OCI-LY7 (cell line): ENCODE results near the gene CFAP210. TPM values are rescaled to one million over a fixed set of nuclear protein-coding genes. Genes with fewer than 3 reads are reported as not detected.

Experiments used
- BruUV-seq: library from RNA; stranded (reverse); fragments of 400-500 nt; replicated peaks from 2 replicates; lab custom pipeline; 2021; lab: Mats Ljungman, UMichigan
- CTCF ChIA-PET: fragments of 300-600 bp; sonication (Branson Sonifier 250); formaldehyde crosslinking; loops from one replicate; lab custom pipeline; 2022; ENCODE audit warnings: antibody characterized with exemption; ENCODE audit not compliant: unreplicated experiment; lab: Charles Lee
- POLR2A ChIA-PET: fragments of 300-600 bp; sonication (Branson Sonifier 250); formaldehyde crosslinking; loops from one replicate; lab custom pipeline; 2022; ENCODE audit warnings: antibody characterized with exemption; lab: Charles Lee
- DNase-seq: peaks from one replicate; pipeline ENCODE4 v3.0.0-alpha.2; 2015; ENCODE audit warnings: low spot score
- H2AFZ ChIP-seq: fragments of 200-600 bp; sonication (generic), shearing (Covaris generic); 2 replicates; pipeline ENCODE4 v1.6.1; 2014; ENCODE audit warnings: mild to moderate bottlenecking, antibody characterized with exemption, low read length, moderate library complexity
- H3K27ac ChIP-seq: fragments of 200-600 bp; sonication (generic); 2 replicates; pipeline ENCODE4 v1.5.1; 2014; ENCODE audit warnings: mixed run types, low read depth, mild to moderate bottlenecking, moderate library complexity, low read length, inconsistent platforms; ENCODE audit not compliant: poor library complexity, severe bottlenecking
- H3K36me3 ChIP-seq: fragments of 200-600 bp; sonication (generic); 2 replicates; pipeline ENCODE4 v1.6.1; 2014; ENCODE audit warnings: mild to moderate bottlenecking, antibody characterized with exemption, low read length, moderate library complexity, mixed read lengths; ENCODE audit not compliant: insufficient read depth
- H3K4me1 ChIP-seq: fragments of 200-600 bp; sonication (generic); 2 replicates; pipeline ENCODE4 v1.5.1; 2014; ENCODE audit warnings: mild to moderate bottlenecking, low read length; ENCODE audit not compliant: insufficient read depth, poor library complexity, severe bottlenecking
- H3K4me2 ChIP-seq: fragments of 200-600 bp; sonication (generic); 2 replicates; pipeline ENCODE4 v1.6.1; 2014; ENCODE audit warnings: mild to moderate bottlenecking, low read length
- H3K4me3 ChIP-seq: fragments of 200-600 bp; sonication (generic); 2 replicates; pipeline ENCODE4 v1.5.1; 2014; ENCODE audit warnings: mild to moderate bottlenecking, low read depth, low read length; ENCODE audit not compliant: poor library complexity, severe bottlenecking
- H3K79me2 ChIP-seq: fragments of 200-600 bp; sonication (generic); 2 replicates; pipeline ENCODE4 v1.6.1; 2016; ENCODE audit warnings: low read depth, mild to moderate bottlenecking, low read length, moderate library complexity, mixed read lengths; ENCODE audit not compliant: insufficient read depth
- H3K9me2 ChIP-seq: fragments of 200-600 bp; sonication (generic); 2 replicates; pipeline ENCODE4 v1.6.1; 2016; ENCODE audit warnings: mild to moderate bottlenecking, low read length, mixed read lengths; ENCODE audit not compliant: insufficient read depth
- H3K9me3 ChIP-seq: fragments of 200-600 bp; sonication (generic); 2 replicates; pipeline ENCODE4 v1.6.1; 2014; ENCODE audit warnings: mild to moderate bottlenecking, mixed run types, low read length, mixed read lengths
- H4K20me1 ChIP-seq: fragments of 200-600 bp; sonication (generic); 2 replicates; pipeline ENCODE4 v1.6.1; 2014; ENCODE audit warnings: mild to moderate bottlenecking, antibody characterized with exemption, low read length, moderate library complexity, mixed read lengths; ENCODE audit not compliant: insufficient read depth
- EZH2phosphoT487 ChIP-seq: fragments of 200-600 bp; sonication (generic); IDR thresholded peaks from 2 replicates; pipeline ENCODE4 v1.6.1; 2018; ENCODE audit warnings: low read depth, borderline replicate concordance, mild to moderate bottlenecking, mixed run types, antibody characterized with exemption, low read length, moderate library complexity, mixed read lengths
- intact Hi-C: fragments of 100-400 bp; cut with micrococcal nuclease; formaldehyde crosslinking; loops from one replicate; pipeline ENCODE4 v1.10.0; 2022; ENCODE audit not compliant: unreplicated experiment
- total RNA-seq, 2 experiments: library from RNA; depleted of rRNA in 1 of 2; stranded (reverse); fragments of >200 nt in 1 of 2; shearing (Covaris generic) in 1 of 2; gene quantifications; 2 replicates each; pipeline ENCODE4 v1.2.3, GENCODE V29; 2014 to 2022
- TF ChIP-seq, protein P1 (sequence below): fragments of 200-600 bp; sonication (generic); conservative IDR thresholded peaks from 2 replicates; pipeline ENCODE4 v1.5.1; 2014; ENCODE audit warnings: mild to moderate bottlenecking, antibody characterized with exemption, low read length, moderate library complexity, mixed read lengths

Gene CFAP210
- total RNA-seq, 2 experiments from 2014 or later = not detected

DNA sequence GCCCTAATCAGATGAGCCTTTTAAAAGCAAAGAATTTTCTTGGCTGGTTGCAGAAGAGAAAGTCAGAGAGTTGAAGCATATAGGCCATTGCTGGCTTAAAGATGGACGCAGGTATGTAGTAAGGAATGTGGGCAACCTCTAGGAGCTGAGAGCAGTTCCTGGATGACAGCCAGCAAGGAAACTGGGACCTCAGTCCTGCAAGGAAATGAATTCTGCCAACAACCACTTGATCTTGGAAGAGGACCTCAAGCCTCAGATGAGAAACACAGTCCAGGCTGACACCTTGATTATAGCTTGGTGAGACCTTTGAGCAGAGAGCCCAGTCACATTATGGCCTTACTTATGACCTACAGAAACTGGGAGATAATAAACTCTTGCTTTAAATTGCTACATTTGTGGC is 15.8 kb upstream of the CFAP210 start:
- Histone ChIP-seq H3K9me3 (peaks cover 12% of the 10 kb centered on the region), H3K9me2 (no peaks in the 10 kb centered on the region), H3K79me2 (no peaks in the 10 kb centered on the region), H4K20me1 (no peaks in the 10 kb centered on the region), H2AFZ (no peak overlapping the region), H3K4me1 (no peaks in the 10 kb centered on the region), H3K27ac (no peak overlapping the region), H3K4me3 (no peak overlapping the region), H3K36me3 (no peaks in the 10 kb centered on the region), H3K4me2 (no peak overlapping the region)
- intact Hi-C loops = no loop called here
- no TSS peak for BruUV-seq
- DNase-seq = no peak
- TF ChIP-seq, protein P1, sequence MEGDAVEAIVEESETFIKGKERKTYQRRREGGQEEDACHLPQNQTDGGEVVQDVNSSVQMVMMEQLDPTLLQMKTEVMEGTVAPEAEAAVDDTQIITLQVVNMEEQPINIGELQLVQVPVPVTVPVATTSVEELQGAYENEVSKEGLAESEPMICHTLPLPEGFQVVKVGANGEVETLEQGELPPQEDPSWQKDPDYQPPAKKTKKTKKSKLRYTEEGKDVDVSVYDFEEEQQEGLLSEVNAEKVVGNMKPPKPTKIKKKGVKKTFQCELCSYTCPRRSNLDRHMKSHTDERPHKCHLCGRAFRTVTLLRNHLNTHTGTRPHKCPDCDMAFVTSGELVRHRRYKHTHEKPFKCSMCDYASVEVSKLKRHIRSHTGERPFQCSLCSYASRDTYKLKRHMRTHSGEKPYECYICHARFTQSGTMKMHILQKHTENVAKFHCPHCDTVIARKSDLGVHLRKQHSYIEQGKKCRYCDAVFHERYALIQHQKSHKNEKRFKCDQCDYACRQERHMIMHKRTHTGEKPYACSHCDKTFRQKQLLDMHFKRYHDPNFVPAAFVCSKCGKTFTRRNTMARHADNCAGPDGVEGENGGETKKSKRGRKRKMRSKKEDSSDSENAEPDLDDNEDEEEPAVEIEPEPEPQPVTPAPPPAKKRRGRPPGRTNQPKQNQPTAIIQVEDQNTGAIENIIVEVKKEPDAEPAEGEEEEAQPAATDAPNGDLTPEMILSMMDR = no peak
- no peak for TF ChIP-seq EZH2phosphoT487
- ChIA-PET POLR2A (interaction anchor here (0.5 to 0.6 kb wide), 2 partner anchors 10 to 54 kb away, joined by 3 to 4 read pairs; no protein-coding TSS in a partner anchor), CTCF (no interaction called here)

DNA sequence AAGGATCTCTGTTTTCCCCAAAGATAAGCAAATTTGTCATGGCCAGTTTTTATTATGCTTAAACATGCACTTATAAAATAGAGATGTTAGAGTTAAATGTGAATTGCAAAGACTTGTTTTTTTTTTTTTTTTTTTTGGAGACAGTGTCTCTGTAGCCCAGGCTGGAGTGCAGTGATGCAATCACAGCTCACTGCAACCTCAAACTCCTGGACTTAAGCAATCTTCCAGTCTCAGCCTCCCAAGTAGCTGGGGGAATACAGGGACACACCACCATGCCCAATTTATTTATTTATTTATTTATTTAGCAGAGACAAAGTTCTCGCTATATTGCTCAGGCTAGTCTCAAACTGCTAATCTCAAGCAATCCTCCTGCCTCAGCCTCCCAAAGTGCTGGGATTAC is 15.1 kb upstream of the CFAP210 start:
- Histone ChIP-seq H3K9me3 (peaks cover 12% of the 10 kb centered on the region), H3K4me1 (no peaks in the 10 kb centered on the region), H3K79me2 (no peaks in the 10 kb centered on the region), H3K9me2 (no peaks in the 10 kb centered on the region), H3K36me3 (no peaks in the 10 kb centered on the region), H2AFZ (no peak overlapping the region), H3K4me3 (no peak overlapping the region), H3K4me2 (no peak overlapping the region), H3K27ac (no peak overlapping the region), H4K20me1 (no peaks in the 10 kb centered on the region)
- intact Hi-C loops = no loop called here
- ChIA-PET POLR2A (no interaction called here), CTCF (no interaction called here)
- DNase-seq = no peak
- no TSS peak for BruUV-seq
- TF ChIP-seq, protein P1 = no peak
- no peak for TF ChIP-seq EZH2phosphoT487

DNA sequence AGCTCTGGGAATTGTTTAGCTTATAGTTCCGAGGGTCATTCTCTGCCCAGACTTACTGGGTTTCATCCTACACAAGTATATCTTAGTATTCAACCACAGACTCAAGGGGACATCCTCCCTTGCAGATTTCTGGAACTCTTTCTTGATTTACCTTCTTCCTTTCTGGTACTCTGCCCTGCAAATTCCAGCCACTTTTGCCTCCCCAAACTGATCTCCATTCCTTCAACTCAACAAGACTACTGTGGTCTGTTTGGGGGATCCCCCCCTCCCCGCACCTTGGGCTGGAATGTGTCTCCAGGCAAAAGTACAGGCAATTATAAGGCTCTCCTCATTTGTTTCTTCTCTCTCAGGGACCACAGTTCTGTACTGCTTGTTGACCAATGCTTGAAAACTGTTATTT is 13.4 kb upstream of the CFAP210 start:
- Histone ChIP-seq H2AFZ (no peak overlapping the region), H3K4me1 (no peaks in the 10 kb centered on the region), H3K79me2 (no peaks in the 10 kb centered on the region), H4K20me1 (no peaks in the 10 kb centered on the region), H3K36me3 (no peaks in the 10 kb centered on the region), H3K27ac (no peak overlapping the region), H3K4me2 (no peak overlapping the region), H3K9me2 (no peaks in the 10 kb centered on the region), H3K4me3 (no peak overlapping the region), H3K9me3 (peaks cover 12% of the 10 kb centered on the region)
- DNase-seq = no peak
- no TSS peak for BruUV-seq
- ChIA-PET POLR2A (no interaction called here), CTCF (no interaction called here)
- no peak for TF ChIP-seq EZH2phosphoT487
- TF ChIP-seq, protein P1 = no peak
- intact Hi-C loops = no loop called here
